Endothelial cell of umbilical vein (primary cell): ENCODE measurements around the gene FAM227B.

Experiments
- EZH2 ChIP-seq: IDR thresholded peaks from 2 replicates; pipeline ENCODE4 v1.6.1; 2012; ENCODE audit warnings: borderline replicate concordance, low read depth, mild to moderate bottlenecking, moderate library complexity, low read length, inconsistent platforms; ENCODE audit not compliant: severe bottlenecking
- FOS ChIP-seq: IDR thresholded peaks from 2 replicates; pipeline ENCODE4 v1.6.1; 2011; ENCODE audit warnings: mild to moderate bottlenecking, low read length, moderate library complexity, borderline replicate concordance; ENCODE audit not compliant: insufficient read depth
- GATA2 ChIP-seq: IDR thresholded peaks from 2 replicates; pipeline ENCODE4 v1.7.0; 2011; ENCODE audit warnings: low read depth, mild to moderate bottlenecking, moderate library complexity, mixed read lengths, low read length; ENCODE audit not compliant: insufficient read length, insufficient read depth
- JUN ChIP-seq: IDR thresholded peaks from 2 replicates; pipeline ENCODE4 v1.6.1; 2011; ENCODE audit warnings: borderline replicate concordance, low read depth; ENCODE audit not compliant: insufficient read length, insufficient read depth
- MYC ChIP-seq: IDR thresholded peaks from one replicate; pipeline ENCODE4 v1.6.1; 2011; ENCODE audit warnings: mild to moderate bottlenecking, low read depth, low read length
- POLR2A ChIP-seq: IDR thresholded peaks from 2 replicates; pipeline ENCODE4 v1.6.1; 2012; ENCODE audit warnings: low read depth, mild to moderate bottlenecking, control low read depth, low read length
- POLR2AphosphoS5 ChIP-seq: IDR thresholded peaks from 2 replicates; pipeline ENCODE4 v1.6.1; 2012; ENCODE audit warnings: low read depth, mild to moderate bottlenecking, control low read depth, low read length, moderate library complexity; ENCODE audit not compliant: insufficient read depth
- TF ChIP-seq, protein P1 (sequence below), 2 donors: IDR thresholded peaks; 1 replicate in 1 of 2; 2 replicates in 1 of 2; pipeline ENCODE4 v1.5.1; 2011; ENCODE audit warnings: low read length in 2 of 2, mild to moderate bottlenecking in 2 of 2, moderate library complexity in 2 of 2, control low read depth in 1 of 2, inconsistent platforms in 1 of 2, low read depth in 1 of 2; ENCODE audit not compliant: insufficient read depth in 1 of 2; ENCODE audit errors: extremely low read depth in 1 of 2
- TF ChIP-seq, protein P2 (sequence below): IDR thresholded peaks from 2 replicates; pipeline ENCODE4 v1.6.1; 2011; ENCODE audit not compliant: insufficient read depth, insufficient read length

DNA sequence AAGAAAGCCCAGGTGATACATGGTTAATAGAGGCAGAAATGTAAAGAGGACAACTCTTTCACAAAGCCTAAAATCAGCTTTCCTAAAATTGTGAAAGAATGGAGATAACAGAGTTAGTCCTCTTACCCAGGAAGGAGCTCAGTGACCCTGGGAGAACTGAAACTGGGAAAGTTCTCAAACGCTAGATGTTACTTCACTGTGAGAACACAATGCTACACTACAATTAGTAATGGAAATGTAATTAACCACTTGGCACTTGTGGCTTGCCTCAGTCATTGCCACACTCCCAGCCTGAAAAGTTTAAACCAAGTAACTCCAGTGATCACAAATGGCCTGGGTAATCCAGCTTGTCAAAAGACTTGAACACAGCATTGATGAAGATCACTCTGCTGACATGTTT, 300.3 kb downstream of the FAM227B start:
- TF ChIP-seq POLR2AphosphoS5 (no peak), POLR2A (no peak), FOS (no peak), JUN (no peak), GATA2 (no peak), MYC (no peak), EZH2 (no peak)
- TF ChIP-seq, protein P1, sequence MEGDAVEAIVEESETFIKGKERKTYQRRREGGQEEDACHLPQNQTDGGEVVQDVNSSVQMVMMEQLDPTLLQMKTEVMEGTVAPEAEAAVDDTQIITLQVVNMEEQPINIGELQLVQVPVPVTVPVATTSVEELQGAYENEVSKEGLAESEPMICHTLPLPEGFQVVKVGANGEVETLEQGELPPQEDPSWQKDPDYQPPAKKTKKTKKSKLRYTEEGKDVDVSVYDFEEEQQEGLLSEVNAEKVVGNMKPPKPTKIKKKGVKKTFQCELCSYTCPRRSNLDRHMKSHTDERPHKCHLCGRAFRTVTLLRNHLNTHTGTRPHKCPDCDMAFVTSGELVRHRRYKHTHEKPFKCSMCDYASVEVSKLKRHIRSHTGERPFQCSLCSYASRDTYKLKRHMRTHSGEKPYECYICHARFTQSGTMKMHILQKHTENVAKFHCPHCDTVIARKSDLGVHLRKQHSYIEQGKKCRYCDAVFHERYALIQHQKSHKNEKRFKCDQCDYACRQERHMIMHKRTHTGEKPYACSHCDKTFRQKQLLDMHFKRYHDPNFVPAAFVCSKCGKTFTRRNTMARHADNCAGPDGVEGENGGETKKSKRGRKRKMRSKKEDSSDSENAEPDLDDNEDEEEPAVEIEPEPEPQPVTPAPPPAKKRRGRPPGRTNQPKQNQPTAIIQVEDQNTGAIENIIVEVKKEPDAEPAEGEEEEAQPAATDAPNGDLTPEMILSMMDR (IDR thresholded peaks at IDR 0.05; ENCODE audit: extremely low read depth in 1 of 2, insufficient read depth in 1 of 2, low read depth in 1 of 2, low read length in 2 of 2): no peak
- TF ChIP-seq, protein P2, sequence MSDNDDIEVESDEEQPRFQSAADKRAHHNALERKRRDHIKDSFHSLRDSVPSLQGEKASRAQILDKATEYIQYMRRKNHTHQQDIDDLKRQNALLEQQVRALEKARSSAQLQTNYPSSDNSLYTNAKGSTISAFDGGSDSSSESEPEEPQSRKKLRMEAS: no peak
